Smooth muscle cell of the pulmonary artery (primary cell): ENCODE results near the gene HIGD2A. TPM values are rescaled to one million over a fixed set of nuclear protein-coding genes. Genes with fewer than 3 reads are reported as not detected.

Experiments
- total RNA-seq: library from RNA; depleted of rRNA; stranded (reverse); fragments of >200 nt; gene quantifications from 2 replicates; pipeline ENCODE4 v1.2.3, GENCODE V29; 2014

HIGD2A gene
- 41.9 and 44.1 TPM in 2 replicates for total RNA-seq

GRCh38 chr5:176388444-176389134, at the start of gene HIGD2A, which contains the start of gene NOP16:
Gene HIGD2A, plus strand, starts transcription at chr5:176388751. Its CDS starts 69 bp downstream, at chr5:176388820.
Gene NOP16, minus strand, starts transcription at chr5:176388598. Its CDS starts 59 bp downstream, at chr5:176388539.

GRCh38 chr5:176361437-176362232, 26.9 kb upstream of the HIGD2A start, which contains the start of gene KIAA1191:
Gene KIAA1191, minus strand, starts transcription at chr5:176361764. Its CDS starts 2,256 bp downstream, at chr5:176359508.

GRCh38 chr5:176365351-176366231, 23.0 kb upstream of the HIGD2A start, which contains the start of gene ARL10:
Gene ARL10, plus strand, starts transcription at chr5:176365487. Its CDS starts 77 bp downstream, at chr5:176365564.

GRCh38 chr5:176415952-176416924, 27.7 kb downstream of the HIGD2A start, which contains the start of gene CLTB:
Gene CLTB, minus strand, starts transcription at chr5:176416539. Its CDS starts 176 bp downstream, at chr5:176416363.

Other genes starting within 250 kb of the HIGD2A start
- 6.2 and 6.8 TPM in 2 replicates for gene SIMC1, start 150.3 kb upstream of the HIGD2A start, total RNA-seq
- 138 and 142 TPM in 2 replicates for gene KIAA1191, start 27.0 kb upstream of the HIGD2A start, total RNA-seq
- 30.0 and 37.4 TPM in 2 replicates for gene ARL10, start 23.3 kb upstream of the HIGD2A start, total RNA-seq
- 4.8 and 10.4 TPM in 2 replicates for gene NOP16, start 153 bp upstream of the HIGD2A start, total RNA-seq
- gene CLTB, start 27.8 kb downstream of the HIGD2A start, total RNA-seq, result 65.7 and 72.3 TPM in 2 replicates
- gene FAF2, start 59.6 kb downstream of the HIGD2A start, total RNA-seq, result 42.4 and 51.3 TPM in 2 replicates
- gene RNF44, start 148.7 kb downstream of the HIGD2A start, total RNA-seq, result 2.9 and 6.2 TPM in 2 replicates
- gene CDHR2, start 160.6 kb downstream of the HIGD2A start, total RNA-seq, result 0.17 TPM in 1 of 2 replicates, not detected in the other
- gene GPRIN1, start 221.4 kb downstream of the HIGD2A start, total RNA-seq, result 2.1 and 2.9 TPM in 2 replicates
- gene SNCB, start 241.8 kb downstream of the HIGD2A start, total RNA-seq, result not detected in 2 replicates
- not detected in 2 replicates for gene EIF4E1B, start 241.9 kb downstream of the HIGD2A start, total RNA-seq